IPS-15b (cell line): Measurements from ENCODE around the gene GXYLT2.
A peak's percentile ranks its signal among the peaks of the same experiment; 100 is the strongest.

ENCODE experiments used
- H3K27me3 ChIP-seq: one replicate; pipeline ENCODE4 v1.6.1; 2013; ENCODE audit warnings: low read length; ENCODE audit not compliant: control insufficient read depth, insufficient read depth
- H3K36me3 ChIP-seq: one replicate; pipeline ENCODE4 v1.6.1; 2013; ENCODE audit warnings: low read length; ENCODE audit not compliant: control insufficient read depth, insufficient read depth
- H3K4me1 ChIP-seq: one replicate; pipeline ENCODE4 v1.6.1; 2013; ENCODE audit warnings: mild to moderate bottlenecking, low read length; ENCODE audit not compliant: control insufficient read depth, insufficient read depth
- H3K4me3 ChIP-seq: one replicate; pipeline ENCODE4 v1.5.1; 2013; ENCODE audit warnings: low read depth, low read length
- H3K9ac ChIP-seq: one replicate; pipeline ENCODE4 v1.6.1; 2013; ENCODE audit warnings: low read depth, mild to moderate bottlenecking, low read length
- H3K9me3 ChIP-seq: one replicate; pipeline ENCODE4 v1.6.1; 2013; ENCODE audit warnings: mild to moderate bottlenecking, low read length; ENCODE audit not compliant: control insufficient read depth, insufficient read depth

Gene GXYLT2

GRCh38 chr3:72862314-72863090 lies 25.3 kb upstream of the GXYLT2 start:
- no peaks in the 10 kb centered on the region for H3K36me3 ChIP-seq
- no peak overlapping the region for H3K4me3 ChIP-seq
- H3K9ac ChIP-seq = no peak overlapping the region
- no peaks in the 10 kb centered on the region for H3K9me3 ChIP-seq
- H3K27me3 ChIP-seq = no peaks in the 10 kb centered on the region
- no peaks in the 10 kb centered on the region for H3K4me1 ChIP-seq

DNA sequence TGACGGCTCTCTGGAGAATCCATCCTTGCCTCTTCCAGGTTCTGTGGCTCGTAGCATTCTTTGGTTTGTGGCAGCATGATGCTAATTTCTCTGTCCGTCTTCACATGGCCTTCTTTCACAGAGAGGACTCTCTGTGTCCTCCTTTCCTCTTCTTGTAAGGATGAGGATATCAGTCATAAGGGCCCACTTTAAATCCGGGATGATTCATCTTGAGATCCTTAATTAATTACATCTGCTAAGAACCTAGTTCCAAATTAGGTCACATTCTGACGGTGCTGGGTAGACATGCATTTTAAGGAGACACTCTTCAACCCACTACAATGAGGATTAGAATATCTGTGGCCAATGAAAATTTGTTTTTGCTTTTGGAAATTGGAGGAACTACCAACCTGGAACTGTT lies 15.7 kb upstream of the GXYLT2 start:
- Histone ChIP-seq H3K9me3 (no peaks in the 10 kb centered on the region), H3K9ac (no peak overlapping the region), H3K4me1 (no peaks in the 10 kb centered on the region), H3K36me3 (no peaks in the 10 kb centered on the region), H3K27me3 (peaks cover 2% of the 10 kb centered on the region), H3K4me3 (no peak overlapping the region)

DNA sequence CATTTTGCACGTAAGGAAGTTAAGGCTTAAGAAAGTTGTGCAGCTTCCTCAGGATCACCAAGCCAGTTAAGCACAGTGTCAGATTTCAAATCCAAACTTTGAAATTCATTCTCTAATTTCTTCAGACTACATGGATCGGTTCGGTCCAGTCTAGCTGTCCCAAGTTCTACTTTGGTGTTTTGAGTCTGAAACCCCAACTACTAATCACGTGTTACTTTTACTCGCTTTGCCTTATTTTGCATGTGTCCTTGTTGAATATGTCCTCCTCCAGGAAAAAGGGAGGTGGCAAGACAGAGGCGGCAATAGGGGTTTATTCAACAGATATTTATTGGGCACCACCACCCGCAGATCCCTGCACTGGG lies 522 bp upstream of the GXYLT2 start:
- H3K27me3 ChIP-seq = peaks cover 49% of the 10 kb centered on the region
- peak overlapping the region; percentile 58 for H3K4me3 ChIP-seq
- H3K9ac ChIP-seq = no peak overlapping the region
- H3K9me3 ChIP-seq = no peaks in the 10 kb centered on the region
- H3K4me1 ChIP-seq = peaks cover 11% of the 10 kb centered on the region
- H3K36me3 ChIP-seq = no peaks in the 10 kb centered on the region

- no peak overlapping the region for H3K9ac ChIP-seq
- peak overlapping the region; percentile 50 for H3K4me3 ChIP-seq
- no peaks in the 10 kb centered on the region for H3K9me3 ChIP-seq
- no peaks in the 10 kb centered on the region for H3K36me3 ChIP-seq
- peaks cover 11% of the 10 kb centered on the region for H3K4me1 ChIP-seq
- H3K27me3 ChIP-seq = peaks cover 49% of the 10 kb centered on the region
These were observed 882 bp downstream of the GXYLT2 start for GRCh38 chr3:72888546-72889309.

GRCh38 chr3:72889310-72890165 lies 1.7 kb downstream of the GXYLT2 start:
- H3K4me1 ChIP-seq = peaks cover 11% of the 10 kb centered on the region
- H3K9ac ChIP-seq = no peak overlapping the region
- H3K9me3 ChIP-seq = no peaks in the 10 kb centered on the region
- no peak overlapping the region for H3K4me3 ChIP-seq
- peaks cover 49% of the 10 kb centered on the region for H3K27me3 ChIP-seq
- no peaks in the 10 kb centered on the region for H3K36me3 ChIP-seq

DNA sequence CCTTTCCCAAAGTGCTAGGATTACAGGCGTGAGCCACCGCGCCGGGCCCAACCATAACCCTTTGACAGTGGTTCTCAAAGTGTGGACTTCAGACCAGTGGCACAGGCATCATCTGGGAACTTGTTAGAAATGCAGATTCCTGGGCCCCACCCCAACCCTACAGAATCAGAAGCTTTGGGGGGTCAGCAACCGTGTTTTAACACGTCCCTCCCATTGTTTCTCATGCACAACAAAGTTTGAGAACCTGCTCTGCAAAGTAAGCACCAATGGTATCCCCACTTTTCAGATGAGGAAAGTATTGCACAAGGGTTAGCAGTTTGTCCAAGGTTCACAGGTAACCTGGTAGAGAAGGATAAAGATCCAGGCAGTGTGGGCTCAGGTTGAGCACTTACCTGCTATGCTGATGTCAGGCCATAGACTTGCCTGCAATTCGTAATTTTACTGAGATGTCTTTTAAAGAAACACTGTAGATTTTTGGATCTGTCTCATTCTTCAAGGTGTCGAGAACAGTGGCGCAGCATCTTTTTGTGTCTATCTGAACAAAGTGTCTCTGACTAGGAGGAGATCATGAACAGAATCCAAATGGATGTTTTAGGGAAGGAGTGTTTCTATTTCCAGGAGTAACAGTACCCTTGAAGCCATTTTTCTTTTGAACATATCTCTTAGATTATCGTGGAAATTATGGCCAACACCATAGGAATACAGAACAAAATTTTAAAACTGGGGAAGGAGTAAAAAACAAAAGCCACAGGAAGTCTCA lies 2.5 kb downstream of the GXYLT2 start:
- peaks cover 47% of the 10 kb centered on the region for H3K27me3 ChIP-seq
- H3K4me1 ChIP-seq = peaks cover 11% of the 10 kb centered on the region
- H3K36me3 ChIP-seq = no peaks in the 10 kb centered on the region
- no peaks in the 10 kb centered on the region for H3K9me3 ChIP-seq
- H3K9ac ChIP-seq = no peak overlapping the region
- H3K4me3 ChIP-seq = no peak overlapping the region

DNA sequence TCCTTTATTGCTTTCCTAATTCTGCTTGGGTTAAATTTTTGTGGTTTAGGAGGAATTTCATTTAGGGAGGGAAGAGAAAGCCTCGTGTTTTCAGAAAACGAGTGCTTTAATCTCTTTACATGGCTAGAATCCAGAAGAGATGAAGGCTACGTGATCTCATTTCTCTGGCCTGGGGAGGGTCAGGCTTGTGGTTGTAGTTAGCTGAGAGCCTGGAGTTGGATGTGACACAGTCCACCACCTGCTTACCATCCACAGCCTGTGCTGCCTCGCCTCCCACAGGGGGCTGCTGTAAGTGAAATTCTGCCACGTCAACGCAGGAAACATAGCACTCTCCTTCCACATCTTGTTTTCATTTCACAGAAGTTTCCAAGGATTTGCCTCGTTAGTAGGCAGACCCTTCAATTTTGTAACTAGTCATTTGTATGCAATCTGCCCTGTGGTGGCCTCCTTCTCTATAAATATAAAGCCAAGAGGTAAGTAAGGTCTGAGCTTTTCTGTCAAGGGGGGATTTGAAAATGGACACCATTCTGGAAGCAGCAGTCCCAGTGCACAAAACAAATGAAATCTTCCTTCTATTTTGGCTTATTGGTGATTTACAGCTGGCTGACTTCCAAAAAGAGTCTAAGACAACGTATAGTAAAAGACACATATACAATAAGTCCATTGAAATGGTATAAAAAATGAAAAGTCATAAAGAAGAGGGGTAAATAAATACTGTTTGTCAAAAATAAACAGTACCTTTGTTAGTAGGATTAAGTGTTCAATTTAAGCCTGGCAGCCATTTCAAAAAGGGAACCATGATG lies 3.4 kb downstream of the GXYLT2 start:
- H3K27me3 ChIP-seq = peaks cover 47% of the 10 kb centered on the region
- H3K4me1 ChIP-seq = peaks cover 9% of the 10 kb centered on the region
- no peaks in the 10 kb centered on the region for H3K9me3 ChIP-seq
- H3K9ac ChIP-seq = no peak overlapping the region
- no peak overlapping the region for H3K4me3 ChIP-seq
- H3K36me3 ChIP-seq = no peaks in the 10 kb centered on the region

DNA sequence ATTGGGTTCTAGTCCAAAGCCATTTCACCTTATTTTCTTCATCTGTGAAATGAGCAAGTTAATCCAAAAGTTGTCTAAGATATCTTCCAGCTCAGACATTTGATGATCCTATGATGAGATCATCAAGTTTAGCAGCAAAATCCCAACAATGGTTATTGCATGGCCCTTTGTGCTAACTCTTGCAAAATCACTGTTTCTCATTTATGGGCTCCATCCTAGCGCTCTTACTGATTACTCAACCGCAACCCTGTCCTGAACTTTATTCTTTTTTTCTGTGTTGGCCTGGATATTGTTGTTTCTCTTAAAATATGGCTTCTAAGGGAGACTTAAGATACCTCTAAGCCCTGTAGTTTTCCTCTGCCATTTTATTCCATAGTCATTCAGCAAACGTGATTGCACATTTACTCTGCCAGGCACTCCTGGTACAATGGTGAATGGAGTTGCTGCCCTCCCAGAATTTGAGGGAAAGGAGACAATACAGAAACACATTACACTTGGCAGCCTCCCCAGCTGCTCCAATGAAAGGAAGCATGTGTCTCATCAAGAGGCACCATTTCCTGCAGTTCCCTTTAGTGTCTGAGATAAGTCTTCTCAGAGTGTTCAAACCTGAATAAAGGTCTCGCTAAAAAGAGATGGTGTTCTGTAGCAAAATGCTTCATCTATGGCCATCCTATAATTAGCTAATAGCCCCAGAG lies 4.4 kb downstream of the GXYLT2 start:
- Histone ChIP-seq H3K9ac (no peak overlapping the region), H3K4me1 (peaks cover 5% of the 10 kb centered on the region), H3K9me3 (no peaks in the 10 kb centered on the region), H3K4me3 (no peak overlapping the region), H3K36me3 (no peaks in the 10 kb centered on the region), H3K27me3 (peaks cover 41% of the 10 kb centered on the region)

DNA sequence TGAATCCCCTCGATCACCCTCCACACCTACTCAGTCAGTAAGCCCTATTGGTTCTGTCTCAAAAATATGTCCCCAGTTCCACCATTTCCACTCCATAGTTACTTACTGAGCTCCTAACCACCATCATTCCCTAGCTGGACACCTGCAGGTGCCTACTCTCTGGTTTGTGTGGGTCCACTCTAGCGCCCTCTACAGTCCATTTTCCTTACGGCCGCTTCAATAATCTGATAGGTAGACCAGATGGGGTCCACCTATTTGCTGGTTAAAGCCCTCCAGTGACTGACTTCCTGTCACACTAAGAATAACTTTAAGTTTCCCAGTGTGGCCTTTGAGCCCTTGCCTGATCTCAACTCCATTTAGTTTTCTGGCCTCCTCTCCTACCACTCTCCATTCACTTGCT lies 5.0 kb downstream of the GXYLT2 start:
- H3K4me3 ChIP-seq = no peak overlapping the region

DNA sequence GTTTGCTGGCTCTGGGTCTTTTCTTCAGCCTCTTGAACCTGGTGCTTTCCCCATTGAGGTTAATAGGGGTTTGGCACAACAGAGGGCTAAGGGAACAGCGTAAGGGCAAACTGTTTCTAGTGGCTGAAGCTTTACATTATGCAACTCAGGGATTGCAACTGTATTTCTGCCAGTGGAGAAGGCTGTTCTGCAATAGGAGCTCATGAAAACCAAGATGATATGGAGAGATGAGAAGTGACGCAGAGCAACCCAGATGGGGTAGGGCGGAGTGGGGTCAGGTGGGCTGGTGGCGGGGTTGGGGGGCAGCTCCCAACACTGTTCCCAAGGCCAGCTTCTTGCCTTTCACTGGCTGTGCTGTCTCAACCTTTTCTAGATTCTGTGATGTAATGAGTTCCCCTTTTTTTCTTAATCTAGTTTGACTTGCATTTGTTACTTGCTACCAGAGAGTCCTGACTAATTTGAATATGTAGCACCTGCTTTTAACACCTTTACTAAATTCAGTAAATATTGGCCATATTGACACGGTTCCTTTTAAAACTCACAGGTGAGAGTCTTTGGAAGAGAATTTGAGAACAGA lies 7.2 kb downstream of the GXYLT2 start:
- peaks cover 19% of the 10 kb centered on the region for H3K27me3 ChIP-seq
- H3K4me1 ChIP-seq = no peaks in the 10 kb centered on the region
- no peak overlapping the region for H3K9ac ChIP-seq
- H3K36me3 ChIP-seq = no peaks in the 10 kb centered on the region
- H3K9me3 ChIP-seq = no peaks in the 10 kb centered on the region
- no peak overlapping the region for H3K4me3 ChIP-seq

More for the DNA sequence above, 5.0 kb downstream of the GXYLT2 start:
- Histone ChIP-seq H3K27me3 (peaks cover 36% of the 10 kb centered on the region), H3K36me3 (no peaks in the 10 kb centered on the region), H3K9me3 (no peaks in the 10 kb centered on the region), H3K4me1 (peaks cover 4% of the 10 kb centered on the region), H3K9ac (no peak overlapping the region)
